Activated CD4-positive, alpha-beta memory T cell treated with anti-CD3 and anti-CD28 coated beads for 36 hours (primary cell): ENCODE results near the gene TAB2. TPM values are rescaled to one million over a fixed set of nuclear protein-coding genes. Genes with fewer than 3 reads are reported as not detected.

Experiments used
- CTCF ChIA-PET: fragments of 350-600 bp; sonication (Branson Sonifier 250); formaldehyde crosslinking; loops from one replicate; lab custom pipeline; 2021; ENCODE audit warnings: antibody characterized with exemption, inconsistent platforms; lab: Charles Lee
- POLR2A ChIA-PET: fragments of 350-600 bp; sonication (Branson Sonifier 250); formaldehyde crosslinking; loops from one replicate; lab custom pipeline; 2021; ENCODE audit warnings: antibody characterized with exemption; lab: Charles Lee
- DNase-seq: peaks from one replicate; pipeline ENCODE4 v3.0.0-alpha.2; 2020
- H3K27ac Mint-ChIP-seq: one replicate; pipeline ENCODE4 v1.8.0; 2021; ENCODE audit warnings: mixed read lengths
- H3K27me3 Mint-ChIP-seq: one replicate; pipeline ENCODE4 v1.8.0; 2021; ENCODE audit warnings: mixed read lengths
- H3K36me3 Mint-ChIP-seq: one replicate; pipeline ENCODE4 v1.8.0; 2021; ENCODE audit warnings: mixed read lengths
- H3K4me1 Mint-ChIP-seq: one replicate; pipeline ENCODE4 v1.8.0; 2021; ENCODE audit warnings: low read depth, mixed read lengths
- H3K4me3 Mint-ChIP-seq: one replicate; pipeline ENCODE4 v1.8.0; 2021; ENCODE audit warnings: mild to moderate bottlenecking, mixed read lengths
- H3K9me3 Mint-ChIP-seq: one replicate; pipeline ENCODE4 v1.8.0; 2021; ENCODE audit warnings: mixed read lengths
- intact Hi-C: fragments of 100-400 bp; cut with micrococcal nuclease; formaldehyde crosslinking; loops from one replicate; pipeline ENCODE4 v1.15.1; 2023
- total RNA-seq, 2 experiments: library from RNA; stranded (reverse); gene quantifications; one replicate each; pipeline ENCODE4 v1.2.3, GENCODE V29; 2021

The TAB2 gene
- total RNA-seq, 2 experiments from 2014 or later, result 92.0 to 92.9 TPM

DNA sequence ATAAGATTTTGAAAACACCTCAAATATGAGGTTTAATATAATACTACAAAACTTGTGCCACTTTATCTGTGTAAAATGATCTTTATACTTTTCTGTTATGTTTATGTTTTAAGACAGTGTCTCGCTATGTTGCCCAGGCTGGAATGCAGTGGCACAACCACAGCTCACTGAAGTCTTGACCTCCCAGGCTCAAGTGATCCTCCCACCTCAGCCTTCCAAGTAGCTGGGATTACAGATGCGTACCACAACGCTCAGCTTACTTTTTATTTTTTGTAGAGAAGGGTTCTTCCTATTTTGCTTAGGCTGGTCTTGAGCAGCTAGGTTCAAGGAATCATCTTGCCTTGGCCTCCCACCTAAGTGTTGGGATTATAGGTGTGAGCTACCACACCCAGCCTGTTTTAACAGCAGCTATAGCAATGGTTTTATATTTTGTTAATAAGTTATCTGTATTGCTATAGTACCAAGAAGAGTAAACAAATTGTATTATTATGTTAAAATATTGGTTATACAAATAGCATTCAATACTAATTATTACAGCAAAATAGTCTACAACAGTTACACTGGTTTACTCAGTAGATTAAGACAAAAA lies 8.2 kb downstream of the TAB2 start:
- peaks cover 28% of the 10 kb centered on the region for H3K36me3 Mint-ChIP-seq
- H3K27ac Mint-ChIP-seq, result peak overlapping the region; percentile 81
- ChIA-PET CTCF (interaction anchor here (1.8 to 3.9 kb wide), 3 partner anchors 106 to 244 kb away, joined by 5 to 12 read pairs (median 8); no protein-coding TSS in a partner anchor), POLR2A (interaction anchor here (1.5 to 3.4 kb wide), 2 partner anchors 9 to 241 kb away, joined by 4 to 15 read pairs; no protein-coding TSS in a partner anchor)
- H3K4me1 Mint-ChIP-seq, result peaks cover 89% of the 10 kb centered on the region
- no peaks in the 10 kb centered on the region for H3K9me3 Mint-ChIP-seq
- H3K4me3 Mint-ChIP-seq, result peak overlapping the region; percentile 6
- DNase-seq, result no peak
- H3K27me3 Mint-ChIP-seq, result no peaks in the 10 kb centered on the region
- intact Hi-C loops, result no loop called here

- ChIA-PET CTCF (interaction anchor here (1.9 kb wide), 1 partner anchor 104 kb away, joined by 4 read pairs; no protein-coding TSS in a partner anchor), POLR2A (interaction anchor here (1.2 to 1.4 kb wide), 2 partner anchors 8 to 12 kb away, joined by 3 read pairs; no protein-coding TSS in a partner anchor)
- H3K4me3 Mint-ChIP-seq, result no peak overlapping the region
These were observed 10.1 kb downstream of the TAB2 start for GRCh38 chr6:149327638-149328037.

GRCh38 chr6:149328083-149328482 lies 10.6 kb downstream of the TAB2 start:
- H3K36me3 Mint-ChIP-seq, result peaks cover 18% of the 10 kb centered on the region
- intact Hi-C loops, result no loop called here
- H3K9me3 Mint-ChIP-seq, result no peaks in the 10 kb centered on the region
- H3K27me3 Mint-ChIP-seq, result no peaks in the 10 kb centered on the region
- no peak for DNase-seq
- peak overlapping the region; percentile 47 for H3K27ac Mint-ChIP-seq
- H3K4me3 Mint-ChIP-seq, result no peak overlapping the region
- ChIA-PET POLR2A (interaction anchor here (1.2 to 1.4 kb wide), 2 partner anchors 8 to 12 kb away, joined by 3 read pairs; no protein-coding TSS in a partner anchor), CTCF (interaction anchor here (1.9 kb wide), 1 partner anchor 104 kb away, joined by 4 read pairs; no protein-coding TSS in a partner anchor)
- peaks cover 91% of the 10 kb centered on the region for H3K4me1 Mint-ChIP-seq

More at GRCh38 chr6:149327638-149328037, 10.1 kb downstream of the TAB2 start:
- Mint-ChIP-seq H3K9me3 (no peaks in the 10 kb centered on the region), H3K27me3 (no peaks in the 10 kb centered on the region), H3K4me1 (peaks cover 91% of the 10 kb centered on the region), H3K27ac (peak overlapping the region; percentile 47), H3K36me3 (peaks cover 22% of the 10 kb centered on the region)
- intact Hi-C loops, result no loop called here
- DNase-seq, result no peak

DNA sequence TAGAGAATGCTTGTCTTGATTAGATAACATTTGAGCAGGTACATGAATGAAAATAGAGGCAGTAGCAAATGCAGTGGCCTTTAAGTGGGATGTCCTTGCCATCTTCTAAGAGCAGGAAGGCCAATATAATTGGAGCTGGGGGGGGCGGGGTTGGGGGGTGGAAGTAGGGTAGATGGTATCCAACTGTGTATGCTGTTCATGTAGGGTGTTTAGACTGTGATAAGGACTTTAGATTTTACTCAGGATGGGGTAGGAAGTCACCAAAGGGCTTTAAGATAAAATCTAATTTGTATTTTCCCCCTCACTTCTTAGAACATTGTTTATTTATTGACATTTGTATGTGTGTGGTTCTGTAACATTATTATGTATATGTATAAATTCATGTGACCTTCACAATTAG lies 12.0 kb downstream of the TAB2 start:
- Mint-ChIP-seq H3K4me1 (peaks cover 93% of the 10 kb centered on the region), H3K4me3 (peak overlapping the region; percentile 15), H3K27me3 (no peaks in the 10 kb centered on the region), H3K9me3 (no peaks in the 10 kb centered on the region), H3K36me3 (peaks cover 11% of the 10 kb centered on the region), H3K27ac (peak overlapping the region; percentile 75)
- ChIA-PET CTCF (interaction anchor here (0.6 kb wide), 1 partner anchor 296 kb away, joined by 3 read pairs; no protein-coding TSS in a partner anchor), POLR2A (interaction anchor here (0.6 kb wide), 1 partner anchor 94 kb away, joined by 3 read pairs; no protein-coding TSS in a partner anchor)
- intact Hi-C loops, result no loop called here
- no peak for DNase-seq

DNA sequence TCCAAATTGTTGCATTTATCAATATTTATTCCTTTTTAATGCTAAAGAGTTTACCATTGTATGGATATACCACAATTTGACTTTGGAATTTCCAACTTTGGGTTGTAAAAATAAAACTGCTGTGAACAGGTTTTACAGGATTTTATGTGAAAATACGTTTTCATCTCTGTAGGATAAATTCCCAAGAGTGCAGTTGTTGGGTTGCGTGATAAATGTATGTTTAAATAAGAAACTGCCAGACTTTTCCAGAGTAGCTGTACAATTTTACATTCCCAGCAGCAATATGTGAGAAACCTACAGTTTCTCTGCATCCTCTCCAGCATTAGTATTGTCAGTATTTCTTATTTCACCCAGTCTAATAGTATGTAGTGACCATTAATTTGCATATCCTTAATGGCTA lies 12.6 kb downstream of the TAB2 start:
- intact Hi-C loops, result no loop called here
- H3K27ac Mint-ChIP-seq, result peak overlapping the region; percentile 75
- POLR2A ChIA-PET, result no interaction called here
- H3K27me3 Mint-ChIP-seq, result no peaks in the 10 kb centered on the region
- peaks cover 14% of the 10 kb centered on the region for H3K36me3 Mint-ChIP-seq
- no peak for DNase-seq
- H3K4me1 Mint-ChIP-seq, result peaks cover 91% of the 10 kb centered on the region
- H3K4me3 Mint-ChIP-seq, result peak overlapping the region; percentile 6
- CTCF ChIA-PET, result interaction anchor here (0.6 kb wide), 1 partner anchor 297 kb away, joined by 3 read pairs; no protein-coding TSS in a partner anchor
- H3K9me3 Mint-ChIP-seq, result no peaks in the 10 kb centered on the region

GRCh38 chr6:149331043-149331807 lies 13.7 kb downstream of the TAB2 start:
- intact Hi-C loops, result no loop called here
- ChIA-PET POLR2A (interaction anchor here (5.7 kb wide), 1 partner anchor 10 kb away, joined by 57 read pairs; no protein-coding TSS in a partner anchor), CTCF (interaction anchor here (0.7 to 1.8 kb wide), 6 partner anchors 8 to 303 kb away, joined by 3 to 4 read pairs (median 4); no protein-coding TSS in a partner anchor)
- Mint-ChIP-seq H3K9me3 (no peaks in the 10 kb centered on the region), H3K4me1 (peaks cover 92% of the 10 kb centered on the region), H3K27me3 (no peaks in the 10 kb centered on the region), H3K4me3 (peak overlapping the region; percentile 9), H3K27ac (peak overlapping the region; percentile 75), H3K36me3 (peaks cover 11% of the 10 kb centered on the region)
- DNase-seq, result no peak

DNA sequence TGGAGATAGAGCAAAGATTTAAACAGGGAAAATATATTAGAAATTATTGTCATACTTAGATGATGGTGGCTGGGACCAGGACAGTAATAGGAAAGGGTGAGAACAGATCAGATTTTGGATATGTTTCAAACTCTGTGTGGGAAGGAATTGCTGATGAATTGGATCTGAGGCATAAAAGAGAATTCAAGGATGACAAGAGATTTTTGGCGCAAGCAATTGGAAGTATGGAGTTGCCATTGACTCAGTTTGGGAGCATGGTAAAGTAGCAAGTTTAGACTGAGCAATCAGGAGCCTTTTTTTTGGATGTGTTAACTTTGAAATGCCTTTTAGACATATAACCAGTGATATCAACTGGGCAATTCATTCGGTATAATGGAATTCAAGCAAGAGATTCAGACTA lies 14.4 kb downstream of the TAB2 start:
- Mint-ChIP-seq H3K27ac (peak overlapping the region; percentile 75), H3K36me3 (peaks cover 10% of the 10 kb centered on the region), H3K4me1 (peaks cover 93% of the 10 kb centered on the region), H3K27me3 (no peaks in the 10 kb centered on the region), H3K4me3 (peak overlapping the region; percentile 9), H3K9me3 (no peaks in the 10 kb centered on the region)
- ChIA-PET POLR2A (interaction anchor here (0.6 to 5.7 kb wide), 3 partner anchors 11 to 172 kb away, joined by 3 to 57 read pairs (median 4); no protein-coding TSS in a partner anchor), CTCF (interaction anchor here (0.7 to 1.8 kb wide), 4 partner anchors 9 to 304 kb away, joined by 3 to 4 read pairs (median 4); no protein-coding TSS in a partner anchor)
- intact Hi-C loops, result no loop called here
- DNase-seq, result no peak

DNA sequence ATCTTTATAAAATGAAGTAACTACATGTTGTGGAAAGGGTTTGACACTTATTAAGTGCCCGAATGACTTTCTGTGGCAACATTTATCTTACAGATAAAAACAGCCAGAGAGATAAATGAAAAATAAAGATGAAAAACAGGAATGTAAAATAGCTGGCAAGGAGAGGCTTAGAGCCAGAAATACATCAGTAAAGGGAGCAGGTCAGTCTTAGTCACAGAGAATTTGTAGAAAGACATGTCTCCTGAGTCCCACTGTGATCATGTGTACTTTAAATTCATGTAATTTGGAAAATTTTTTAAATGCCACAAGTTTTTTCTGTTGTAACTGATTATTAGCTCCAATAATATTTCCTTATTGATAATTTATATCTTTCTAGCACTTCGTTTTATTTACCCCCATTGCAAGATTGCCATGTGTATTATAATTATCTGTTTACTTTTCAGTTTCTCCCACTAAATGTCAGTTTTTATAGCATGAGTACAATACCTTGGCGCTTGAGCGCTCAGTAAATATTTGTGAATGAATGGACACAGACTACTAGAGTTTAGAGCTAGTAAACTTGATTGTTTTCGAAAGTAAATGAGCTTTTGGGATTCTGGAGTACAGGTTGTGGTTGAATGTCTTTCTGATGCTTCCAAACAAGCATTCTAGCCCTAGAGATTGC lies 15.2 kb downstream of the TAB2 start:
- H3K27me3 Mint-ChIP-seq, result no peaks in the 10 kb centered on the region
- peak overlapping the region; percentile 78 for H3K27ac Mint-ChIP-seq
- peaks cover 9% of the 10 kb centered on the region for H3K36me3 Mint-ChIP-seq
- ChIA-PET CTCF (interaction anchor here (1.2 to 2.6 kb wide), 4 partner anchors 10 to 304 kb away, joined by 3 to 10 read pairs (median 4); no protein-coding TSS in a partner anchor), POLR2A (interaction anchor here (0.6 to 5.7 kb wide), 4 partner anchors 7 to 171 kb away, joined by 3 to 57 read pairs (median 10); no protein-coding TSS in a partner anchor)
- DNase-seq, result no peak
- no peak overlapping the region for H3K4me3 Mint-ChIP-seq
- intact Hi-C loops, result no loop called here
- H3K4me1 Mint-ChIP-seq, result peaks cover 92% of the 10 kb centered on the region
- no peaks in the 10 kb centered on the region for H3K9me3 Mint-ChIP-seq

DNA sequence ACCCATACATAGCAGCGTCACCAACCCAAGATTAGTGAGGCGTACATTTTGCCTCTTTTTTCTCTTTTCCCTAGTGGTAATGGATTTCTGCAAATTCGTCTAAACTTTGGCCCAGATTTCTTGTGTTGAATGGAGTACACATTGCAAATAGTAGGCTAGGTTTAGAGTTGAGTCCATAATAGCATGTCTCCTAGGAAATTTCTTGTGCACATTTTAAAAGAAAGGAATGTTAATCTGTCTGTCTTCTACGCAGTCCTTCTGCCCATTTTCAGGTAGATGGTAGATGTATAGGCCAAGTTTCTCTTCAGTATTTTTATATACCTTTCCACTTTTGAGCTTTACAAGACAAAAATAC lies 15.7 kb downstream of the TAB2 start:
- intact Hi-C loops, result no loop called here
- CTCF ChIA-PET, result interaction anchor here (1.3 to 2.6 kb wide), 2 partner anchors 249 to 257 kb away, joined by 3 to 10 read pairs; no protein-coding TSS in a partner anchor
- H3K4me3 Mint-ChIP-seq, result no peak overlapping the region

GRCh38 chr6:149334201-149334600 lies 16.7 kb downstream of the TAB2 start:
- H3K4me1 Mint-ChIP-seq, result peaks cover 90% of the 10 kb centered on the region
- DNase-seq, result no peak

More for the DNA sequence above, 15.7 kb downstream of the TAB2 start:
- no peaks in the 10 kb centered on the region for H3K27me3 Mint-ChIP-seq
- POLR2A ChIA-PET, result interaction anchor here (1.5 to 5.7 kb wide), 3 partner anchors 8 to 171 kb away, joined by 4 to 57 read pairs (median 15); no protein-coding TSS in a partner anchor
- DNase-seq, result no peak
- peak overlapping the region; percentile 78 for H3K27ac Mint-ChIP-seq
- H3K9me3 Mint-ChIP-seq, result no peaks in the 10 kb centered on the region
- peaks cover 7% of the 10 kb centered on the region for H3K36me3 Mint-ChIP-seq
- H3K4me1 Mint-ChIP-seq, result peaks cover 92% of the 10 kb centered on the region

More at GRCh38 chr6:149334201-149334600, 16.7 kb downstream of the TAB2 start:
- Mint-ChIP-seq H3K27ac (peak overlapping the region; percentile 78), H3K9me3 (no peaks in the 10 kb centered on the region), H3K27me3 (no peaks in the 10 kb centered on the region), H3K36me3 (peaks cover 15% of the 10 kb centered on the region), H3K4me3 (peak overlapping the region; percentile 42)
- intact Hi-C loops, result no loop called here
- CTCF ChIA-PET, result interaction anchor here (1.3 to 2.6 kb wide), 2 partner anchors 250 to 258 kb away, joined by 3 to 10 read pairs; no protein-coding TSS in a partner anchor
- POLR2A ChIA-PET, result interaction anchor here (1.0 to 5.7 kb wide), 3 partner anchors 9 to 249 kb away, joined by 4 to 57 read pairs (median 15); no protein-coding TSS in a partner anchor
